HepG2 (cell line): ENCODE measurements around the gene EFCAB8. TPM values are rescaled to one million over a fixed set of nuclear protein-coding genes. Genes with fewer than 3 reads are reported as not detected.

ENCODE experiments used
- AKAP8 ChIP-seq: sonication (generic); formaldehyde crosslinking; IDR thresholded peaks from 2 replicates; pipeline ENCODE4 v1.5.1; 2020; ENCODE audit warnings: mild to moderate bottlenecking, missing genetic modification reagents
- E2F1 ChIP-seq: sonication (generic); formaldehyde crosslinking; IDR thresholded peaks from 2 replicates; pipeline ENCODE4 v1.5.0; 2020; ENCODE audit warnings: missing genetic modification reagents
- NFAT5 ChIP-seq: sonication (generic); formaldehyde crosslinking; IDR thresholded peaks from 2 replicates; pipeline ENCODE4 v1.4.0; 2020; ENCODE audit warnings: missing genetic modification reagents
- NFATC3 ChIP-seq: sonication (generic); formaldehyde crosslinking; IDR thresholded peaks from 2 replicates; pipeline ENCODE4 v1.5.1; 2020; ENCODE audit warnings: mild to moderate bottlenecking, missing genetic modification reagents
- RBM39 ChIP-seq: fragments of 200-400 bp; formaldehyde crosslinking; IDR thresholded peaks from one replicate; pipeline ENCODE4 v1.6.1; 2018; ENCODE audit warnings: antibody characterized with exemption, mild to moderate bottlenecking, low read depth, low read length; ENCODE audit not compliant: poor library complexity, severe bottlenecking
- THAP8 ChIP-seq: sonication (generic); formaldehyde crosslinking; IDR thresholded peaks from 2 replicates; pipeline ENCODE4 v1.5.1; 2020; ENCODE audit warnings: missing genetic modification reagents, mild to moderate bottlenecking, borderline replicate concordance
- ZNF333 ChIP-seq: sonication (generic); formaldehyde crosslinking; IDR thresholded peaks from 2 replicates; pipeline ENCODE4 v1.4.0; 2020; ENCODE audit warnings: mild to moderate bottlenecking, missing genetic modification reagents, borderline replicate concordance
- ZNF33A ChIP-seq: sonication (generic); formaldehyde crosslinking; IDR thresholded peaks from 2 replicates; pipeline ENCODE4 v1.5.1; 2020; ENCODE audit warnings: missing genetic modification reagents, mild to moderate bottlenecking, moderate library complexity, borderline replicate concordance
- polyA plus RNA-seq, 8 experiments: library from polyadenylated mRNA; depleted of rRNA in 3 of 8; stranded (reverse) in 7 of 8; unstranded in 1 of 8; fragments of >200 nt; fragmentation: Illumina TruSeq in 4 of 8; extraction: Trizol in 4 of 8; gene quantifications; 2 replicates each; pipeline versions ENCODE4 v1.2.1 to v1.2.3, GENCODE V29; 2011 to 2016; ENCODE audit warnings: low read depth in 4 of 8, missing spikeins in 1 of 8, mixed read lengths in 1 of 8; ENCODE audit not compliant: insufficient read depth in 1 of 8
- total RNA-seq, 5 experiments: library from RNA; depleted of rRNA; stranded (reverse); fragments of >200 nt; fragmentation: Illumina TruSeq; extraction: Trizol; gene quantifications; 2 replicates each; pipeline ENCODE4 v1.2.3, GENCODE V29; 2016; ENCODE audit warnings: low read depth in 1 of 5

The EFCAB8 gene
- total and polyA plus RNA-seq, 2 of the 13 experiments (the other 11 are each of a cell fraction or from before 2014, with no cell fraction given), result 0.15 to 0.22 TPM

- TF ChIP-seq NFATC3, result no peak
- TF ChIP-seq ZNF33A, result no peak
- 0 out of 2 replicates have a peak, but pooled peaks have one; percentile 2 for TF ChIP-seq AKAP8 (CRISPR knock-in tag)
- no peak for TF ChIP-seq NFAT5 (CRISPR knock-in tag)
- no peak for TF ChIP-seq ZNF333 (CRISPR knock-in tag)
- no peak for TF ChIP-seq THAP8 (CRISPR knock-in tag)
- no peak for TF ChIP-seq E2F1 (CRISPR knock-in tag)
- no peak for TF ChIP-seq RBM39
Measured at GRCh38 chr20:32893263-32894025, 34.7 kb downstream of the EFCAB8 start (continued).
